ENCODE data around the gene SERPINA3. TPM values are rescaled to one million over a fixed set of nuclear protein-coding genes. Genes with fewer than 3 reads are reported as not detected.

Gene SERPINA3
- total and polyA plus RNA-seq, 2 of the 8 experiments (the other 6 are each of a cell fraction or from before 2014, with no cell fraction given) = not detected

DNA sequence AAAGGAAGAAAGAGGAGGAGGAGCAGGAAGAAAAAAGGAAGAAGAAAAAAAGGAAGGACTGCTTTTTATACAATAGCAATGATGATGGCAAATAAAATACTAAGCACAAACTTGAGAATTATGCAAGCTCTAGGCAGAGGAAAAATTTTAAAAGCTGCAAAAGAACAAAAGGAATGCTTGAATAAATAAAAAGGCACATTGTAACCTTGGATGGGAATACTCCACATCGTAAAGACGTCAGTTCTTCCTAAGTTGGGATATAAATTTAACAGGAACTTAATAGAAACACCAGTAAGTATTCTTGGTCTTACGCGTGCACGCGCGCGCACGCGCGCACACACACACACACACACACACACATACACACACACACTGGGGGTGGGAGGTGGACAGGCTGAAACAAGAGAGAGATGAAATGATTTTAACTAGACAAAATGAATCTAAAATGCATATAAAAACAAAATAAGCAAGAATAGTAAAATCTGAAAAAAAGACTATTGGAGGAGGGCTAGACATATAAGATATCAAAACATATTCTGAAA is 43.0 kb downstream of the SERPINA3 start:
- Histone ChIP-seq H2BK15ac (ENCODE audit: low read length) (no peak overlapping the region), H3K4me2 (ENCODE audit: insufficient read depth in 1 of 2, low read depth in 2 of 2, low read length in 2 of 2) (no peak overlapping the region), H2AK5ac (ENCODE audit: low read depth, low read length) (no peak overlapping the region), H3K36me3 (ENCODE audit: control insufficient read depth in 2 of 4, insufficient read depth in 4 of 4, low read length in 3 of 4) (no peaks in the 10 kb centered on the region), H3K9me3 (ENCODE audit: insufficient read depth in 2 of 2, low read depth in 1 of 2, low read length in 1 of 2) (no peaks in the 10 kb centered on the region; a peak in 1 of 4 replicates), H3K18ac (ENCODE audit: extremely low read depth, low read length) (no peak overlapping the region), H2AFZ (ENCODE audit: low read length) (no peak overlapping the region), H3K23me2 (ENCODE audit: low read depth, low read length) (peaks cover 8% of the 10 kb centered on the region; the same call in 1 of the 2 replicates), H3K56ac (replicated peaks; ENCODE audit: insufficient read length, low read depth, low read length) (no peak overlapping the region), H4K8ac (ENCODE audit: extremely low read depth, insufficient read depth, low read length) (no peak overlapping the region), H4K20me1 (replicated peaks in 1 of 2; ENCODE audit: control insufficient read depth in 1 of 2, insufficient read depth in 2 of 2, low read length in 2 of 2) (peaks cover 0 to 6% of the 10 kb centered on the region in 2 experiments), H3K4me3 (ENCODE audit: extremely low read depth in 1 of 4, insufficient read depth in 2 of 4, low read depth in 3 of 4, low read length in 4 of 4) (no peak overlapping the region), H3K9ac (replicated peaks in 1 of 4; ENCODE audit: extremely low read depth in 1 of 4, low read depth in 3 of 4, low read length in 3 of 4) (no peak overlapping the region), H2BK20ac (ENCODE audit: low read length) (no peak overlapping the region), H3K79me2 (ENCODE audit: control insufficient read depth in 1 of 2, insufficient read depth in 2 of 2, low read length in 2 of 2) (no peaks in the 10 kb centered on the region; a peak in 1 of 4 replicates), H4K91ac (replicated peaks; ENCODE audit: insufficient read length, low read length) (no peak overlapping the region), H3K79me1 (ENCODE audit: low read depth, low read length) (no peaks in the 10 kb centered on the region), H2BK5ac (ENCODE audit: low read depth, low read length) (no peak overlapping the region), H4K5ac (ENCODE audit: insufficient read length, low read depth, low read length) (no peak overlapping the region), H3K27ac (ENCODE audit: low read depth, low read length) (no peak overlapping the region), H2BK120ac (replicated peaks; ENCODE audit: low read depth, low read length) (no peak overlapping the region), H3K4me1 (replicated peaks in 1 of 4; ENCODE audit: control insufficient read depth in 3 of 4, insufficient read depth in 4 of 4, low read length in 3 of 4) (no peaks in the 10 kb centered on the region), H3K4ac (replicated peaks; ENCODE audit: insufficient read length, low read depth, low read length) (no peak overlapping the region), H3K14ac (ENCODE audit: insufficient read length) (no peak overlapping the region), H2BK12ac (ENCODE audit: low read depth, low read length) (no peak overlapping the region), H3K27me3 (replicated peaks in 1 of 4; ENCODE audit: control insufficient read depth in 3 of 4, extremely low read depth in 1 of 4, insufficient read depth in 3 of 4, low read length in 3 of 4) (no peaks in the 10 kb centered on the region), H3K23ac (ENCODE audit: insufficient read length) (no peak overlapping the region)
- no peak for TF ChIP-seq POLR2AphosphoS5 (IDR thresholded peaks at IDR 0.05; ENCODE audit: low read depth, low read length)
- TF ChIP-seq JUND (IDR thresholded peaks at IDR 0.05; ENCODE audit: low read length) = no peak
- TF ChIP-seq NANOG (IDR thresholded peaks at IDR 0.05; ENCODE audit: insufficient read depth, low read depth, low read length, poor library complexity, severe bottlenecking) = no peak
- no peak for TF ChIP-seq HDAC6 (IDR thresholded peaks at IDR 0.05; ENCODE audit: low read depth, low read length)
- TF ChIP-seq EGR1 (IDR thresholded peaks at IDR 0.05; ENCODE audit: borderline replicate concordance, low read depth, low read length) = no peak
- no peak for TF ChIP-seq ASH2L (IDR thresholded peaks at IDR 0.05; ENCODE audit: low read length)
- ChIA-PET CTCF (ENCODE audit: partially characterized antibody) (interaction anchor here (1.9 kb wide), 1 partner anchor 25 kb away, joined by 5 read pairs; no protein-coding TSS in a partner anchor), POLR2A (ENCODE audit: partially characterized antibody) (no interaction called here)
- DNase-seq (ENCODE audit: low read depth in 1 of 2, low spot score in 2 of 2) (no peak), FAIRE-seq (no peak)
- WGBS, 2 experiments (ENCODE audit: extremely low coverage in 1 of 2, insufficient coverage in 1 of 2, insufficient read length in 1 of 2, insufficient replicate concordance in 2 of 2, low coverage in 1 of 2, low lambda C conversion rate in 2 of 2, missing lambda C conversion rate in 1 of 2) = 86% methylated on average over 11 of the region's 11 CpGs; no CpG with 5 or more reads in 1 of the 2 experiments
